Measurements from ENCODE around the gene IFIT1B. TPM values are rescaled to one million over a fixed set of nuclear protein-coding genes. Genes with fewer than 3 reads are reported as not detected.

The IFIT1B gene
- total RNA-seq, 1 experiment from 2014 or later, result not detected

DNA sequence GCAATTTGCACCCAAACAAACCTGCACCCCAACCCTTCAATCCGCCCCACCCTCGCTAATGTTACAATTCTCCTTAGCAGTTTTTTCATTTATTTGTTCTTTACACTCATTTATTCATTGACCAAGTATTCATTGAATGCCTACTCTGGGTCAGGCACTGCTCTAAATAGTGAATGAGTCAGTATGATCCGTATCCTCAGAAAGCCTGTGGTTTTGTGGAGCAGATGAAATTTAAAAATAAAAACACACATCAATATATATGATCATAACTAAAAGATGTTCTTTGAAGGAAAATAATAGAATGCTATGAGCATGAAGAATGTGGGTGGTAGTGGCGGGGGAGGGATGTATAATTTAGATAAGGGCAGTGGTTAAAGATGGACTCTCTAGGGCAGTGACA is 49.8 kb downstream of the IFIT1B start:
- Histone ChIP-seq H3K9me3 (ENCODE audit: insufficient read depth, low read depth) (no peaks in the 10 kb centered on the region), H3K79me2 (ENCODE audit: low read depth) (no peaks in the 10 kb centered on the region), H4K20me1 (ENCODE audit: insufficient read depth) (no peaks in the 10 kb centered on the region), H3F3A (ENCODE audit: insufficient read depth, low read depth) (no peaks in the 10 kb centered on the region), H3K36me3 (ENCODE audit: low read depth) (no peaks in the 10 kb centered on the region), H3K4me3 (no peak overlapping the region), H3K27me3 (ENCODE audit: insufficient read depth, low read depth) (no peaks in the 10 kb centered on the region), H2AFZ (no peak overlapping the region), H3K9me2 (ENCODE audit: insufficient read depth) (no peaks in the 10 kb centered on the region), H3K27ac (no peak overlapping the region), H3K4me1 (replicated peaks; ENCODE audit: insufficient read depth) (peaks cover 9% of the 10 kb centered on the region), H3K4me2 (peak overlapping the region; percentile 17; the same call in 1 of the 2 replicates)
- TF ChIP-seq, protein P1, sequence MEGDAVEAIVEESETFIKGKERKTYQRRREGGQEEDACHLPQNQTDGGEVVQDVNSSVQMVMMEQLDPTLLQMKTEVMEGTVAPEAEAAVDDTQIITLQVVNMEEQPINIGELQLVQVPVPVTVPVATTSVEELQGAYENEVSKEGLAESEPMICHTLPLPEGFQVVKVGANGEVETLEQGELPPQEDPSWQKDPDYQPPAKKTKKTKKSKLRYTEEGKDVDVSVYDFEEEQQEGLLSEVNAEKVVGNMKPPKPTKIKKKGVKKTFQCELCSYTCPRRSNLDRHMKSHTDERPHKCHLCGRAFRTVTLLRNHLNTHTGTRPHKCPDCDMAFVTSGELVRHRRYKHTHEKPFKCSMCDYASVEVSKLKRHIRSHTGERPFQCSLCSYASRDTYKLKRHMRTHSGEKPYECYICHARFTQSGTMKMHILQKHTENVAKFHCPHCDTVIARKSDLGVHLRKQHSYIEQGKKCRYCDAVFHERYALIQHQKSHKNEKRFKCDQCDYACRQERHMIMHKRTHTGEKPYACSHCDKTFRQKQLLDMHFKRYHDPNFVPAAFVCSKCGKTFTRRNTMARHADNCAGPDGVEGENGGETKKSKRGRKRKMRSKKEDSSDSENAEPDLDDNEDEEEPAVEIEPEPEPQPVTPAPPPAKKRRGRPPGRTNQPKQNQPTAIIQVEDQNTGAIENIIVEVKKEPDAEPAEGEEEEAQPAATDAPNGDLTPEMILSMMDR (conservative IDR thresholded peaks at IDR 0.05), result no peak
- no peak for TF ChIP-seq EZH2 (IDR thresholded peaks at IDR 0.05; ENCODE audit: low read depth)
- no peak for DNase-seq
- ChIA-PET CTCF (no interaction called here), POLR2A (ENCODE audit: unreplicated experiment) (no interaction called here)
- intact Hi-C loops (cut with micrococcal nuclease; ENCODE audit: unreplicated experiment), result loop anchor here (2.0 to 5.0 kb wide), 3 partner anchors 39 to 1445 kb away; partner anchors contain the start of gene RPP30
- no TSS peak for BruUV-seq (replicated peaks)

DNA sequence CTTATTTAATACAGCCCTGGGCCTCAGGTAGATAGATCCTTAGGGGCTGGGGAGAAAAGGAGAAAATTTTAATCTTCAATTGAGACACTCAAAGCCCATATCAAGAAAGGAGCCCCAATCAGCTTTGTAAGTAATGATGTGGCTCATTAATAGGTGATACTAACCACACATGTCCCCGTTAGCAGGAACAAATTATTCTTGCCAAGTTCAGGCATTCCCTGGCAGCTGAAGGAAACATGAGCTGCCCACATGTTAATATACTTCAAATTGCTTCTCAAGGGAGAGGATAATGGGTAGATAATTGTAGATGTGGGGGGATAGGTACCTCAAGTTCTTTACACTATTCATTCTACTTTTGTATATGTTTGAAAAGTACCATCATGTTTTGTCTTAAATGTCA is 51.0 kb downstream of the IFIT1B start:
- no peaks in the 10 kb centered on the region for H4K20me1 ChIP-seq (ENCODE audit: insufficient read depth)
- H3K27me3 ChIP-seq (ENCODE audit: insufficient read depth, low read depth), result no peaks in the 10 kb centered on the region
- no peaks in the 10 kb centered on the region for H3K9me2 ChIP-seq (ENCODE audit: insufficient read depth)
- no peak overlapping the region for H3K4me2 ChIP-seq
- TF ChIP-seq, protein P1 (conservative IDR thresholded peaks at IDR 0.05), result no peak
- TF ChIP-seq EZH2 (IDR thresholded peaks at IDR 0.05; ENCODE audit: low read depth), result no peak
- no peak overlapping the region for H2AFZ ChIP-seq
- CTCF ChIA-PET, result no interaction called here
- BruUV-seq (replicated peaks), result no TSS peak
- no peak overlapping the region for H3K4me3 ChIP-seq
- H3K9me3 ChIP-seq (ENCODE audit: insufficient read depth, low read depth), result no peaks in the 10 kb centered on the region
- H3F3A ChIP-seq (ENCODE audit: insufficient read depth, low read depth), result no peaks in the 10 kb centered on the region
- peaks cover 9% of the 10 kb centered on the region for H3K4me1 ChIP-seq (replicated peaks; ENCODE audit: insufficient read depth)
- POLR2A ChIA-PET (ENCODE audit: unreplicated experiment), result no interaction called here
- H3K79me2 ChIP-seq (ENCODE audit: low read depth), result no peaks in the 10 kb centered on the region
- H3K27ac ChIP-seq, result no peak overlapping the region
- intact Hi-C loops (cut with micrococcal nuclease; ENCODE audit: unreplicated experiment), result loop anchor here (5.0 kb wide), 2 partner anchors 268 to 1443 kb away; partner anchors contain the start of gene RPP30
- H3K36me3 ChIP-seq (ENCODE audit: low read depth), result no peaks in the 10 kb centered on the region
- DNase-seq, result no peak

DNA sequence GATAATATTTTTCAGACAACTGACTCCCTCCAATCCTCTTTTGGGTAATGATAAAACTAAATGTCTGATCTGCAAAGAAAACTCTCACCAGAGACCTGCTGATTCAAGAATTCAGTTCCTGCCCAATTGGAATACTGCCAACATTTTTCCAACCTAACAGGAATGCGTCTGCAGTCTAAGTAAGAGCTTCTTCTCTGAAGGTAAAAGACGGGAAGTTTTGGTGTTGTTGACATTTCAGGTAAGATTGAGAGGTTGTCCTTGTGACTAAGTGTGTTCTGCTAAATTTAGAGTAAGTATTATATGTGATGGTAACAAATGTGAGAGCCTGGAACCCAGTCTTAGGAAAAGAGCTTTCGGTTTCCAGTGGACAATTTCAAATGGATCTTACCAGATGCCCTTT is 54.1 kb downstream of the IFIT1B start:
- CTCF ChIA-PET, result interaction anchor here (1.1 kb wide), 1 partner anchor 133 kb away, joined by 3 read pairs; no protein-coding TSS in a partner anchor
- Histone ChIP-seq H3K9me3 (ENCODE audit: insufficient read depth, low read depth) (no peaks in the 10 kb centered on the region), H4K20me1 (ENCODE audit: insufficient read depth) (no peaks in the 10 kb centered on the region), H3K4me3 (no peak overlapping the region), H3K9me2 (ENCODE audit: insufficient read depth) (no peaks in the 10 kb centered on the region), H3F3A (ENCODE audit: insufficient read depth, low read depth) (no peaks in the 10 kb centered on the region), H3K4me1 (replicated peaks; ENCODE audit: insufficient read depth) (peaks cover 9% of the 10 kb centered on the region), H3K27ac (no peak overlapping the region), H3K27me3 (ENCODE audit: insufficient read depth, low read depth) (no peaks in the 10 kb centered on the region), H2AFZ (no peak overlapping the region), H3K36me3 (ENCODE audit: low read depth) (no peaks in the 10 kb centered on the region), H3K79me2 (ENCODE audit: low read depth) (no peaks in the 10 kb centered on the region), H3K4me2 (no peak overlapping the region)
- no peak for TF ChIP-seq EZH2 (IDR thresholded peaks at IDR 0.05; ENCODE audit: low read depth)
- TF ChIP-seq, protein P1 (conservative IDR thresholded peaks at IDR 0.05), result no peak
- intact Hi-C loops (cut with micrococcal nuclease; ENCODE audit: unreplicated experiment), result no loop called here
- DNase-seq, result peak in 1 of 2 experiments; percentile 44
- no TSS peak for BruUV-seq (replicated peaks)
- POLR2A ChIA-PET (ENCODE audit: unreplicated experiment), result interaction anchor here (0.5 to 0.9 kb wide), 3 partner anchors 26 to 180 kb away, joined by 8 to 11 read pairs (median 8); partner anchors contain the start of gene LIPA

Other genes with a start within 250 kb of the IFIT1B start
- gene CH25H, start 170.7 kb upstream of the IFIT1B start, total RNA-seq (2021), result not detected in 2 replicates
- 32.4 and 45.2 TPM in 2 replicates for gene LIPA, start 126.3 kb upstream of the IFIT1B start, total RNA-seq (2021)
- 3.6 and 4.4 TPM in 2 replicates for gene IFIT2, start 76.0 kb upstream of the IFIT1B start, total RNA-seq (2021)
- 6.2 and 7.2 TPM in 2 replicates for gene IFIT3, start 50.1 kb upstream of the IFIT1B start, total RNA-seq (2021)
- 3.4 TPM in 2 replicates for gene IFIT1, start 14.6 kb downstream of the IFIT1B start, total RNA-seq (2021)
- 1.9 and 2.1 TPM in 2 replicates for gene IFIT5, start 36.5 kb downstream of the IFIT1B start, total RNA-seq (2021)
- gene SLC16A12, start 157.5 kb downstream of the IFIT1B start, total RNA-seq (2021), result 0.65 and 0.74 TPM in 2 replicates

All from PC-9 (cell line).